Activated CD4-positive, alpha-beta T cell treated with anti-CD3 and anti-CD28 coated beads, Interleukin-2, Interleukin-6, amounts not matched to agents 100 ng/mL and 50 ng/mL, durations not matched to agents 16 hours and 8 hours (primary cell): ENCODE results near the gene TMEM39B.
"Not testable (repeated sequence)": the region's sequence is repeated elsewhere in the genome, so short reads cannot be mapped to it uniquely, and the experiment has no call there.

Source experiments
- DNase-seq: peaks from one replicate; pipeline ENCODE4 v3.0.0-alpha.2; 2020

TMEM39B gene

DNA sequence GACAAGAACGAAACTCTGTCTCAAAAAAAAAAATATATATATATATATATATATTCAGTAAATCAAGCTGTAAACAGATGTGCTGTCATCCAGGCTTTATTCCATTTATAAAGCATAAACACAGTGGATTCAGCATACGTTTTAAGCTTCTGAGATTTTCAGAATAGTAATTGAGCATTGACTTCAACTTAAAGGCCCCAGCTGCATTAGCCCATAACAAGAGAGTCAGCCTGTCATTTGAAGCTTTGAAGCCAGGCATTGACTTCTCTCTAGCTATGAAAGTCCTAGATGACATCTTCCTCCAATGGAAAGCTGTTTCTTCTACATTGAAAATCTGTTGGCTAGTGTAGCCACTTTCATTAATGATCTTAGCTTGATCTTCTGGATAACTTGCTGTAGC, 41.7 kb downstream of the TMEM39B start:
- no peak for DNase-seq

- DNase-seq, result no peak
Observed at GRCh38 chr1:32115496-32115895, 42.8 kb downstream of the TMEM39B start.

DNA sequence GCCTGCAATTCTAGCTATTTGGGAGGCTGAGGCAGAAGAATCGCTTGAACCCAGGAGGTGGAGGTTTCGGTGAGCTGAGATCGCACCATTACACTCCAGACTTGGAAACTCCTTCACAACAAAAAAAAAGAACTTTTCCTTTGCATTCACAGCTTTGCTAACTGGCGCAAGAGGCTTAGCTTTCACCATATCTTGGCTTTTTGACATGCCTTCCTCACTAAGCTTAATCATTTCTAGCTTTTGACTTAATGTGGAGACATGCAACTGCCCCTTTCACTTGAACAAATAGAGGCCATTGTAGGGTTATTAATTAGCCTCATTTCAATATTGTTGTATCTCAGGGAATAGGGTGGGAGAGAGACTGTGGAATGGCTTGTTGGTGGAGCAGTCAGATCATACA, 43.8 kb downstream of the TMEM39B start:
- DNase-seq, result no peak

DNA sequence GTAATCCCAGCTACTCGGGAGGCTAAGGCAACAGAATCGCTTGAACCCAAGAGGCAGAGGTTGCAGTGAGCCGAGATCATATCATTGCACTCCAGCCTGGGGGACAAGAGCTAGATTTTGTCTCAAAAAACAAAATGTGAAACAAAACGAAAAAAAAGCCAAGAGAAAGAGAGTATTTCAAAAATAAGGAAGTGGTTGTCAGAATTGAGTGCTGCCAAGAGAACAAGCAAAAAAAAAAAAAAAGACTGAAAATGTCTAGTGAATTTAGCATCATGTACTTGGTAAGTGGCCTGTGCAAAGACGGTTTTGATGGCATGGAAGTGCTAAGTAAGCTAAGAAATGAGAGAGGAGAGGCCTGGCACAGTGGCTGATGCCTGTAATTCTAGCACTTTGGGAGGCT, 49.4 kb downstream of the TMEM39B start:
- no peak for DNase-seq

DNA sequence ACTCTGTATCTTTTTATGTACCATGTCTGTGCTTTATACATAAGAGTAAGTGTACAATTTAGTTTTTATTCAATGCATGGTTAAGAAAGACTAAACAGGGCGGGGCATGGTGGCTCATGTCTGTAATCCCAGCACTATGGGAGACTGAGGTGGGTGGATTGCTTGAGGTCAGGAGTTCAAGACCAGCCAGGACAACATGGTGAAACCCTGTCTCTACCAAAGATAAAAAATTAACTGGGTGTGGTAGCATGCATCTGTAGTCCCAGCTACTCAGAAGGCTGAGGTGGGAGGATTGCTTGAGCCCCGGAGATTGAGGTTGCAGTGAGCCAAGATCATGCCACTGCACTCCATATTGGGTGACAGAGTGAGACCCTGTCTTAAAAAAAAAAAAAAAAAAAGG, 50.6 kb downstream of the TMEM39B start:
- not testable (repeated sequence) for DNase-seq

DNA sequence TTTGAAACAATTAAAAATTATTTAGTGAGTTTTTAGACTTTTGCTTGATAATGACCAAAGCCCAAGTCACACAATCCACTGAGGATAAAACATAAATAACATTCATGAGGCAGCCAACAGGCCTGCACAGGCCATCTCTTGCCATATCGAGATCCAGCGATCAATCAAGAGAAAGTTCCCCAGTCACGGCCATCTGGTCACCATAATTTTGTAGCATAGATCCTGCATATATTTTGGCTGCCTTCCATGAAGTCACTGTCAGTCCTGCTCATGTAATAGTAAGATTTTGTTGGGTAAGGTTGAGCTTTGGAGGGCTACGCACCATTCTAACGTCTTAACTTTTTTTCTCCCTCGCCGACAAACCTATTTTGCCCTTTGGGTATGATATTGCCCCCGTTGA, 52.6 kb downstream of the TMEM39B start:
- no peak for DNase-seq

- DNase-seq, result no peak
Observed at GRCh38 chr1:32126770-32127169, 54.0 kb downstream of the TMEM39B start.

GRCh38 chr1:32127409-32128198, 54.9 kb downstream of the TMEM39B start:
- no peak for DNase-seq

DNA sequence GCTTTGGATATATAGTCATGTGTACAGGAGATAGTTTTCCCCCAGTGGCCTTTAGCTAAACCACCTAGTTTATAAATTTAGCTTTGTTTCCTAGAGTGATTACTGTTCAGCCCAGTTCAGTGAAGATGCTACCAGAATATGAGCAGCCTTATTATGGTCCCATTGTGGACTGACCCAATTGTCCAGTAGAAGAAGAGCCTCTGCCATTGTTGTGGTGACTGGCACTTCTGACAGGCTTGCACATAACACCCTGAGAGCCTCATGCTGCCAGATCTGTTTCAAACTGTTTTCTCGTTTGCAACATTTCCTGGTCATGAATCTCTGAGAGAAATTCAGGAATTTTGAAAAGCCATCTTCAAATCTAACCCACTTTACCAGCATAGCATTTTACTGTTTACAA, 55.7 kb downstream of the TMEM39B start:
- DNase-seq, result no peak

DNA sequence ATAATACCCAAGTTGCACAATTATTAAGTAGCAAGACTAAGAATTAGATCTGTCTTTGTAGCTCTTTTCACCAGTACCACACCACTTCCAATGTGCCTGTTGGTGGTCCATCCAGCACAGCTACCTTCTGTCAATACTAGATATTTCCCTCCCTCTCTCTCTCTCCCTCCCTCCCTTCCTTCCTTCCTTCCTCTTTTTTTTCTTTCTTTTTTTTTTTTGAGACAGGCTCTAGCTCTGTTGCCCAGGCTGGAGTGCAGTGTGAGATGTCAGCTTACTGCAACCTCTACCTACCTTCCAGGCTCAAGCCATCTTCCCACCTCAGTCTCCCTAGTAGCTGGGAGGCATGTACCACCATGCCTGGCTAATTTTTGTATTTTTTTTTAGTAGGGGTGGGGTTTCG, 56.2 kb downstream of the TMEM39B start:
- DNase-seq, result no peak

- not testable (repeated sequence) for DNase-seq
Observed at GRCh38 chr1:32133950-32134280, 61.2 kb downstream of the TMEM39B start.

GRCh38 chr1:32137111-32137510, 64.4 kb downstream of the TMEM39B start:
- DNase-seq, result no peak

GRCh38 chr1:32138965-32139364, 66.2 kb downstream of the TMEM39B start:
- DNase-seq, result no peak

DNA sequence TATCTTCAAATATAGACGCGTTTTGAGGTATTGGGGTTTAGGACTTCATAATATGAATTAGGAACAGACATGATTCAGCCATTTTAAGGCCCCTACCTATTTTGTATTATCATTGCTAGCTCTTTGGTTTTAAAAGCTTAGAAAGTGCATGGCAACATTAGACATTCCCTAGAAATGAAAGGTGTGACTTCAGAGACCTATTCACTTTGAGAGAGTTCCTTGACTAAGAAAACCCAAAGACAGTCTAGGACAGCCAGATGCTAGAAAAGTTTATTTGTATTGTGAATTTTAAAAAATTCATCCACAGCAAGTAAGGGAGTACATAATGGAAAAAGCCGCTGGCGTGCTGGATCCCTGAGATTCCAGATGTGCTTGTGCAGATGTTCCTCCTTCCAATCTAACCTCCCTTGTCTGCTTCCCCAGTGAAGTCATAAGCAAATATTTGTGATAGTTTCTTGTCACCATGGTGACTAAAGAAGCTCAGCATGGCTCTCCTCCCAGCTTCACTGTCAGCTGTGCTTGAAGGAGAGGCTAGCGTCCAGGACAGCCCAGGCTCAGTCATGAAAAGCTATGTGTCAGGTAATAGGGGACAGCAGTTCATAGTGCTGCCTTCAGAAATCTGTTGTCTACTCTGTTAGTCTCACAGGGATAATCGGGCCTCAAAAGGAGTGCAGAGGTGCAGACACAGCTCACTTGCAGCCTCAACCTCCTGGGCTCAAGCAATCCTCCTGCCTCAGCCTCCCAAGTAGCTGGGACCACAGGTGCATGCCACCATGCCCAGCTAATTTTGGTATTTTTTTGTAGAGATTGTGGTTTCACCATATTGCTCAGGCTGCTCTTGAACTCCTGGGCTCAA, 69.9 kb downstream of the TMEM39B start:
- DNase-seq, result peak; percentile 5

- DNase-seq, result not testable (repeated sequence)
Observed at GRCh38 chr1:32143302-32143695, 70.6 kb downstream of the TMEM39B start.

DNA sequence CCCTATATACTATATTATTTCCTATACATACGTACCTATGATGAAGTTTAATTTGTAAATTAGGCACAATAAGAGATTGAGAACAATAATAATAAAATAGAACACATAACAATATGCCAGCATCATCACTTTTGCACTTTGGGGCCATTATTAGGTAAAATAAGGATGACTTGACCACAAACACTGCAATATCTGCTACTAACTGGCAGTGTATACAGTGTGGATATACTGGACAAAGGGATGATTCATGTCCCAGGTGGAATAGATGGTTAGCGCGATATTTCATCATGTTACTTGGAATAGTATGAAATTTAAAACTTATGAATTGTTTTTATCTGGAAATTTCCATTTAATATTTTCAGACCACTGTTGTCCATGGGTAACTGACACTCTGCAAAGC, 71.3 kb downstream of the TMEM39B start:
- DNase-seq, result no peak

- DNase-seq, result not testable (repeated sequence)
Observed at GRCh38 chr1:32147799-32148198, 75.1 kb downstream of the TMEM39B start.

DNA sequence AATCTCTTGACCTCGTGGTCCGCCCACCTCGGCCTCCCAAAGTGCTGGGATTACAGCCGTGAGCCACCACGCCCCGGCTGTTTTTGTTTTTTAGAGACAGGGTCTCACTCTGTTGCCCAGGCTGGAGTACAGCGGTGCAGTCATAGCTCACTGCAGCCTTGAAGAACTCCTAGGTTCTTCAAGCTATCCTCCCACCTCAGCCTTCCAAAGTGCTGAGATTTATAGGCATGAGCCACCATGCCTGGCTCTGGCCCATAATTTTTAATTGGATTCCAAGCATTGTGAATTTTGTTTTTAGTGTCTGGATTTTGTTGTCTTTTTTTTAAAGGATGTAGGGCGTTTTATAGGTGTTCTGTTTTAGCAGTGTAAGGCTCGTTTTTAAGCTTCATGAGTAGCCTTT, 78.1 kb downstream of the TMEM39B start:
- no peak for DNase-seq

- no peak for DNase-seq
Observed at GRCh38 chr1:32151319-32151787, 78.6 kb downstream of the TMEM39B start.
